Upper lobe of right lung (tissue), 1 donor: Measurements from ENCODE around the gene MAP6. TPM values are rescaled to one million over a fixed set of nuclear protein-coding genes. Genes with fewer than 3 reads are reported as not detected.
A peak's percentile ranks its signal among the peaks of the same experiment; 100 is the strongest.

ENCODE experiments used
- ATAC-seq: fragments of 200-7000 bp; cut with Tn5 transposase; one replicate; pipeline ENCODE4 v1.9.1; 2020; ENCODE audit warnings: mild to moderate bottlenecking, moderate library complexity
- DNase-seq: peaks from one replicate; pipeline ENCODE4 v3.0.0-alpha.2; 2020
- H3K27ac ChIP-seq: fragments of 200-600 bp; one replicate; pipeline ENCODE4 v1.8.0; 2022
- H3K27me3 ChIP-seq: fragments of 200-600 bp; one replicate; pipeline ENCODE4 v1.8.0; 2022; ENCODE audit warnings: mild to moderate bottlenecking
- H3K36me3 ChIP-seq: fragments of 200-600 bp; one replicate; pipeline ENCODE4 v1.8.0; 2022
- H3K4me1 ChIP-seq: fragments of 200-600 bp; one replicate; pipeline ENCODE4 v1.8.0; 2022
- H3K4me3 ChIP-seq: fragments of 200-600 bp; one replicate; pipeline ENCODE4 v1.8.0; 2022; ENCODE audit warnings: mild to moderate bottlenecking
- H3K9me3 ChIP-seq: fragments of 200-600 bp; one replicate; pipeline ENCODE4 v1.8.0; 2022
- CTCF ChIP-seq: fragments of 200-600 bp; IDR thresholded peaks from one replicate; pipeline ENCODE4 v1.8.0; 2022; ENCODE audit warnings: antibody characterized with exemption
- intact Hi-C: fragments of 100-400 bp; cut with DNase I; formaldehyde crosslinking; loops from one replicate; pipeline ENCODE4 v1.11.0; 2022
- total RNA-seq: library from RNA; stranded (reverse); fragmentation: NEBNext Ultra II Directional; extraction: Animal tissue kit (Norgen Biotek cat#: 25700); gene quantifications from one replicate; pipeline ENCODE4 v1.2.1, GENCODE V29; 2021
- donor health status: DM: no; HTN: yes; CAD: no; lungs with severe emphysema.

Gene MAP6
- total RNA-seq, 1 donor from 2014 or later: 5.8 TPM

- DNase-seq: no peak
Observed at GRCh38 chr11:75644370-75644769, 24.5 kb downstream of the MAP6 start.

GRCh38 chr11:75642402-75643113 lies 26.3 kb downstream of the MAP6 start:
- TF ChIP-seq CTCF: no peak
- no peaks in the 10 kb centered on the region for H3K27me3 ChIP-seq
- intact Hi-C loops: no loop called here

More at GRCh38 chr11:75644370-75644769, 24.5 kb downstream of the MAP6 start:
- H3K4me1 ChIP-seq: peaks cover 10% of the 10 kb centered on the region
- intact Hi-C loops: no loop called here
- no peak overlapping the region for H3K4me3 ChIP-seq
- no peaks in the 10 kb centered on the region for H3K27me3 ChIP-seq
- H3K9me3 ChIP-seq: no peaks in the 10 kb centered on the region
- no peaks in the 10 kb centered on the region for H3K36me3 ChIP-seq
- no peak for TF ChIP-seq CTCF
- no peak overlapping the region for H3K27ac ChIP-seq
- ATAC-seq: no peak

GRCh38 chr11:75639762-75640181 lies 29.1 kb downstream of the MAP6 start:
- ATAC-seq (peak; percentile 97), DNase-seq (peak; percentile 89)
- Histone ChIP-seq H3K4me3 (no peak overlapping the region), H3K4me1 (peaks cover 13% of the 10 kb centered on the region), H3K9me3 (no peaks in the 10 kb centered on the region), H3K27me3 (no peaks in the 10 kb centered on the region), H3K36me3 (no peaks in the 10 kb centered on the region), H3K27ac (no peak overlapping the region)
- intact Hi-C loops: no loop called here
- TF ChIP-seq CTCF: no peak

More at GRCh38 chr11:75642402-75643113, 26.3 kb downstream of the MAP6 start:
- H3K4me3 ChIP-seq: no peak overlapping the region
- peaks cover 13% of the 10 kb centered on the region for H3K4me1 ChIP-seq
- DNase-seq: no peak
- ATAC-seq: no peak
- no peaks in the 10 kb centered on the region for H3K36me3 ChIP-seq
- H3K27ac ChIP-seq: no peak overlapping the region
- no peaks in the 10 kb centered on the region for H3K9me3 ChIP-seq

GRCh38 chr11:75637998-75638397 lies 30.8 kb downstream of the MAP6 start:
- TF ChIP-seq CTCF: no peak
- intact Hi-C loops: no loop called here
- H3K4me1 ChIP-seq: peaks cover 13% of the 10 kb centered on the region
- H3K27me3 ChIP-seq: no peaks in the 10 kb centered on the region
- ATAC-seq (no peak), DNase-seq (no peak)
- no peak overlapping the region for H3K4me3 ChIP-seq
- H3K27ac ChIP-seq: no peak overlapping the region
- no peaks in the 10 kb centered on the region for H3K36me3 ChIP-seq
- no peaks in the 10 kb centered on the region for H3K9me3 ChIP-seq

GRCh38 chr11:75635066-75635862 lies 33.6 kb downstream of the MAP6 start:
- ATAC-seq (no peak), DNase-seq (no peak)
- no peak overlapping the region for H3K27ac ChIP-seq
- peaks cover 12% of the 10 kb centered on the region for H3K4me1 ChIP-seq
- intact Hi-C loops: no loop called here
- H3K36me3 ChIP-seq: no peaks in the 10 kb centered on the region
- no peaks in the 10 kb centered on the region for H3K27me3 ChIP-seq
- no peak for TF ChIP-seq CTCF
- no peak overlapping the region for H3K4me3 ChIP-seq
- no peaks in the 10 kb centered on the region for H3K9me3 ChIP-seq
